ENCODE measurements around the gene CENATAC. TPM values are rescaled to one million over a fixed set of nuclear protein-coding genes. Genes with fewer than 3 reads are reported as not detected.
"Not testable (repeated sequence)": the region's sequence is repeated elsewhere in the genome, so short reads cannot be mapped to it uniquely, and the experiment has no call there.

CENATAC gene
- total RNA-seq, 1 experiment from 2014 or later, result 61.7 TPM

DNA sequence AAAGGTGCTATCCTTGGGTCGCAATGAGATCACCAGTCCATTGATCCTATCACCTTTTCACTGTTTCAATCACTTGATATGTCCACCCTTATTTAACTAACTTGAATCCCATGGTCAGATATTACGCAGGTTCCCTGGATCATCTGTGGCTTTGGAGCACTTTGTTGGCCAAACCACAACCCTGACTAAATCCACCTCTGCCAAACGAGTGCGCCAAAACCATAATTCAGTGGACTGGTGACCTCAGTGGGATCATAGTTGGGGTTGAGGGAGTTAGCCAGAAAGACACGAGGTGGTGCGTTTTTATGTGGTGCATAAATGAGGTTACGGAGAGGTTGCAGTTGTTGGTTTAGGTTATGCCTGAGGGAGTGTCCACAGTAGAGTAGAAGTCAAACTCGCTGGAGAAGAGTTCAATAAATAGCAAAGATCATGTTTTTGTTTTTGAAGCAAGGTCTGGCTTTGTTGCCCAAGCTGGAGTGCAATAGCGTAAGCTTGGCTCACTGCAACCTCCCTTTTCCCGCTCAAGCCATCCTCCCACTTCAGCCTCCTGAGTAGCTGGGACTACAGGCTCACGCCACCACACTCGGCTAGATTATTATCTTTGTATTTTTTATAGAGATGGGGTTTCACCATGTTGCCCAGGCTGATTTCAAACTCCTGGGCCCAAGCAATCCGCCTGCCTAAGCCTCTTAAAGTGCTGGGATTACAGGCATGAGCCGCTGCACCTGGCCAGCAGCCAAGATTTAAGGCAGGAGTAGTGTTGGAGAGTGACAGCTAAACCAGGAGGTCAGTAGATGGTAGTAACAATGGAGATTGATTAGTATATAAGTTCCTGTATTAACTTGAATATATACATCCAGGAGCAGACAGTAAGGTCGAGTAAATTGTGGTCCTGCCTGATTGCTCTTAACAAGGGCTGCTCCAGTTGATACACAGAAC lies 21.9 kb upstream of the CENATAC start:
- Histone ChIP-seq H3K4me3 (no peak overlapping the region), H3F3A (ENCODE audit: insufficient read depth, low read depth) (no peaks in the 10 kb centered on the region), H3K27ac (no peak overlapping the region), H3K79me2 (ENCODE audit: low read depth) (no peaks in the 10 kb centered on the region), H3K4me2 (no peak overlapping the region), H4K20me1 (ENCODE audit: insufficient read depth) (no peaks in the 10 kb centered on the region), H3K9me3 (ENCODE audit: insufficient read depth, low read depth) (no peaks in the 10 kb centered on the region), H3K36me3 (ENCODE audit: low read depth) (no peaks in the 10 kb centered on the region), H3K9me2 (ENCODE audit: insufficient read depth) (no peaks in the 10 kb centered on the region), H3K4me1 (replicated peaks; ENCODE audit: insufficient read depth) (no peaks in the 10 kb centered on the region), H3K27me3 (ENCODE audit: insufficient read depth, low read depth) (no peaks in the 10 kb centered on the region), H2AFZ (no peak overlapping the region)
- intact Hi-C loops (cut with micrococcal nuclease; ENCODE audit: unreplicated experiment), result no loop called here
- DNase-seq, result no peak
- no TSS peak for BruUV-seq (replicated peaks)
- TF ChIP-seq EZH2 (IDR thresholded peaks at IDR 0.05; ENCODE audit: low read depth), result no peak
- TF ChIP-seq CTCF (conservative IDR thresholded peaks at IDR 0.05), result no peak
- POLR2A ChIA-PET (ENCODE audit: unreplicated experiment), result no interaction called here
- CTCF ChIA-PET, result no interaction called here

GRCh38 chr11:118979434-118979833 lies 18.5 kb upstream of the CENATAC start:
- Histone ChIP-seq H3K9me3 (ENCODE audit: insufficient read depth, low read depth) (no peaks in the 10 kb centered on the region), H4K20me1 (ENCODE audit: insufficient read depth) (no peaks in the 10 kb centered on the region), H3K79me2 (ENCODE audit: low read depth) (no peaks in the 10 kb centered on the region), H3K4me1 (replicated peaks; ENCODE audit: insufficient read depth) (no peaks in the 10 kb centered on the region), H3F3A (ENCODE audit: insufficient read depth, low read depth) (no peaks in the 10 kb centered on the region), H3K27me3 (ENCODE audit: insufficient read depth, low read depth) (no peaks in the 10 kb centered on the region), H2AFZ (no peak overlapping the region), H3K4me2 (no peak overlapping the region), H3K27ac (no peak overlapping the region), H3K4me3 (no peak overlapping the region), H3K9me2 (ENCODE audit: insufficient read depth) (no peaks in the 10 kb centered on the region), H3K36me3 (ENCODE audit: low read depth) (no peaks in the 10 kb centered on the region)
- TF ChIP-seq CTCF (conservative IDR thresholded peaks at IDR 0.05), result no peak
- no peak for TF ChIP-seq EZH2 (IDR thresholded peaks at IDR 0.05; ENCODE audit: low read depth)
- POLR2A ChIA-PET (ENCODE audit: unreplicated experiment), result interaction anchor here (0.6 kb wide), 1 partner anchor 244 kb away, joined by 29 read pairs; no protein-coding TSS in a partner anchor
- BruUV-seq (replicated peaks), result no TSS peak
- DNase-seq, result no peak
- intact Hi-C loops (cut with micrococcal nuclease; ENCODE audit: unreplicated experiment), result no loop called here
- CTCF ChIA-PET, result no interaction called here

DNA sequence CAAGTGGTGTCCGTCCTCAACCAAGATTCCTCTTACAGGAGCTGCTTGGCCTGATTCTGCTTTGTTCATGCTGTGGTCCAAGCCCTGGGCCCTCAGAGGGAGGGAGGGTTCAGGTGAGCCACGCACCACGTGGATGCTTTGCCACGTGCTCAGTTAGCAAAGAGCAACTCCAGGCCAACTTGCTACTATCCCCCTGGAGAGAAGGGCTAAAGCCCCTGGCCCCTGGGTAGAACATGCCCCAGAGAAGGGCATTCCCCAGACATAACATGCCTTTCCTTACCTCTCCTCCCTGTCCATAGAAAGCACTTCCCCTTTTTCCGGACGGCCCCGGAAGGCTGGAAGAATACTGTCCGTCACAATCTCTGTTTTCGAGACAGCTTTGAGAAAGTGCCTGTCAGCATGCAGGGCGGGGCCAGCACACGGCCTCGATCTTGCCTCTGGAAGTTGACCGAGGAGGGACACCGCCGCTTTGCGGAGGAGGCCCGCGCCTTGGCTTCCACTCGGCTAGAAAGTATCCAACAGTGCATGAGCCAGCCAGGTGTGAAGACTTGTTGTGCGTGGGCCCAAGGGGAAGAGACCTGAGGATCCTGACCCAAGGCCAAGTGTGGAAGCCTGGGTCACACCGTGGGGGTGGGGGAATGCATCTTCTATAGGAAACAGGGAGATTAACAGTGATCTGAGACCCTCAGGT lies 17.6 kb upstream of the CENATAC start:
- intact Hi-C loops (cut with micrococcal nuclease; ENCODE audit: unreplicated experiment), result no loop called here
- Histone ChIP-seq H3K36me3 (ENCODE audit: low read depth) (no peaks in the 10 kb centered on the region), H3K9me3 (ENCODE audit: insufficient read depth, low read depth) (no peaks in the 10 kb centered on the region), H4K20me1 (ENCODE audit: insufficient read depth) (no peaks in the 10 kb centered on the region), H3K9me2 (ENCODE audit: insufficient read depth) (no peaks in the 10 kb centered on the region), H3F3A (ENCODE audit: insufficient read depth, low read depth) (no peaks in the 10 kb centered on the region), H3K4me3 (no peak overlapping the region), H2AFZ (no peak overlapping the region), H3K79me2 (ENCODE audit: low read depth) (no peaks in the 10 kb centered on the region), H3K4me2 (no peak overlapping the region), H3K27me3 (ENCODE audit: insufficient read depth, low read depth) (no peaks in the 10 kb centered on the region), H3K4me1 (replicated peaks; ENCODE audit: insufficient read depth) (no peaks in the 10 kb centered on the region), H3K27ac (no peak overlapping the region)
- CTCF ChIA-PET, result no interaction called here
- DNase-seq, result no peak
- TF ChIP-seq CTCF (conservative IDR thresholded peaks at IDR 0.05) (no peak), EZH2 (IDR thresholded peaks at IDR 0.05; ENCODE audit: low read depth) (no peak)
- POLR2A ChIA-PET (ENCODE audit: unreplicated experiment), result interaction anchor here (0.6 kb wide), 1 partner anchor 245 kb away, joined by 29 read pairs; no protein-coding TSS in a partner anchor
- no TSS peak for BruUV-seq (replicated peaks)

DNA sequence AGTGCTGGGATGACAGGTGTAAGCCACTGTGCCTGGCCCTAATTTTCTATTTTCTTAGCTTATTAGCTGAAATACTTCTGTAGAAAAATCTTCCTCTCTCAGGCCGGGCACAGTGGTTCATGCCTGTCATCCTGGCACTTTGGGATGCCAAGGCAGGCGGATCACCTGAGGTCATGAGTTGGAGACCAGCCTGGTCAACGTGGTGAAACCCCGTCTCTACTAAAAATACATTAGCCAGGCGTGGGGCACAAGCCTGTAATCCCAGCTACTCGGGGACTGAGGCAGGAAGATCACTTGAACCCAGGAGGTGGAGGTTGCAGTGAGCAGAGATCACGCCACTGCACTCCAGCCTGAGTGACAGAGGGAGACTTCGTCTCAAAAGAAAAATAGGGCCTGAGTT lies 13.6 kb upstream of the CENATAC start:
- H3K36me3 ChIP-seq (ENCODE audit: low read depth); BruUV-seq (replicated peaks); H3K27me3 ChIP-seq (ENCODE audit: insufficient read depth, low read depth); H2AFZ ChIP-seq; H3K9me3 ChIP-seq (ENCODE audit: insufficient read depth, low read depth); DNase-seq; H4K20me1 ChIP-seq (ENCODE audit: insufficient read depth); H3K27ac ChIP-seq; H3K4me1 ChIP-seq (replicated peaks; ENCODE audit: insufficient read depth); H3K9me2 ChIP-seq (ENCODE audit: insufficient read depth); H3K79me2 ChIP-seq (ENCODE audit: low read depth); intact Hi-C loops (cut with micrococcal nuclease; ENCODE audit: unreplicated experiment); H3K4me2 ChIP-seq; H3K4me3 ChIP-seq; CTCF ChIA-PET: not testable (repeated sequence)
- peaks cover 17% of the 10 kb centered on the region for H3F3A ChIP-seq (ENCODE audit: insufficient read depth, low read depth)
- POLR2A ChIA-PET (ENCODE audit: unreplicated experiment), result interaction anchor here (0.5 to 0.6 kb wide), 2 partner anchors 30 to 333 kb away, joined by 6 to 14 read pairs; no protein-coding TSS in a partner anchor

All from PC-9 (cell line).